Measurements from ENCODE around the gene MKNK1.

MKNK1 gene

DNA sequence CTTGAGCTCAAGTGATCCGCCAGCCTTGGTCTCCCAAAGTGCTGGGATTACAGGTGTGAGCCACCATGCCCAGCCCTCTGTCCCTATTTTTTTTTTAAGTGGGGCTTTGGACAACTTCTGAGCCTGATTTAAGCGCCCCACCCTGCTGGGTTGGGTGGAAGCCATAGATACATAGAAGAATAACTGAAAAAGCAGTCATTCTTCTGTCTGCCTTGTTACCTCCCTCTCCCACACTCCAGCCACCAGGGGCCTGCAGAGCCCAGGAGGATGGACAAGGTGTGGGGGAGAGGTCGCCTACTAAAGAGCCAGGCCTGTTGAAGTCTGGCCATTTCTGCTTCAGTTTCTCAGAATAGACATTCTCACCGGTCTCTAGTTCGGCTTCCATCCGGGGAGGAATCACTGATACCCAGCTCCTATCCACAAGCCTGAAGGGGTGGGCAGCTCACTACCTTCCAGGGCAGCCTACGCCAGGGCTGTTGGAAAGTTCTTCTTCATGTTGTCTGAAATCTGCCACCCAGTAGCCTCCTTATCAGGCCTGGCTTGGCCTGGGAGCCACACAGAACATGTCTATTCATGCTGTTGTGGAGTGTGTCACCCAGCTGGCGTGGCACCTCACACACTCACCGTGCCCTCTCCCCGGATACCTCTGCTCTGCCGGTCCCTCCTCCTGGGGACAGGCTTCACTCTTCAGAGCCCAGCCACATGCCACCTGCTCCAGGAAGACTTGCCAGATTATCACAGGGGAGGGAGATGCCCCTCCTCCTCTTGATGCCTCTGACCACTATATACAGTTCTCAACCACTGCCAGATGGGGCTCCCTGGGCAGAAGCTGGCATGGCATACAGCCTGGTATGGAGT, 80.3 kb downstream of the MKNK1 start:
- TF ChIP-seq, protein P1, sequence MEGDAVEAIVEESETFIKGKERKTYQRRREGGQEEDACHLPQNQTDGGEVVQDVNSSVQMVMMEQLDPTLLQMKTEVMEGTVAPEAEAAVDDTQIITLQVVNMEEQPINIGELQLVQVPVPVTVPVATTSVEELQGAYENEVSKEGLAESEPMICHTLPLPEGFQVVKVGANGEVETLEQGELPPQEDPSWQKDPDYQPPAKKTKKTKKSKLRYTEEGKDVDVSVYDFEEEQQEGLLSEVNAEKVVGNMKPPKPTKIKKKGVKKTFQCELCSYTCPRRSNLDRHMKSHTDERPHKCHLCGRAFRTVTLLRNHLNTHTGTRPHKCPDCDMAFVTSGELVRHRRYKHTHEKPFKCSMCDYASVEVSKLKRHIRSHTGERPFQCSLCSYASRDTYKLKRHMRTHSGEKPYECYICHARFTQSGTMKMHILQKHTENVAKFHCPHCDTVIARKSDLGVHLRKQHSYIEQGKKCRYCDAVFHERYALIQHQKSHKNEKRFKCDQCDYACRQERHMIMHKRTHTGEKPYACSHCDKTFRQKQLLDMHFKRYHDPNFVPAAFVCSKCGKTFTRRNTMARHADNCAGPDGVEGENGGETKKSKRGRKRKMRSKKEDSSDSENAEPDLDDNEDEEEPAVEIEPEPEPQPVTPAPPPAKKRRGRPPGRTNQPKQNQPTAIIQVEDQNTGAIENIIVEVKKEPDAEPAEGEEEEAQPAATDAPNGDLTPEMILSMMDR (IDR thresholded peaks at IDR 0.05; ENCODE audit: low read depth, low read length): no peak
- Histone ChIP-seq H3K36me3 (no peaks in the 10 kb centered on the region), H3K4me1 (no peaks in the 10 kb centered on the region), H3K9me3 (no peaks in the 10 kb centered on the region), H3K27me3 (no peaks in the 10 kb centered on the region), H3K4me3 (ENCODE audit: low read depth, low read length) (no peak overlapping the region)
- DNase-seq: no peak

DNA sequence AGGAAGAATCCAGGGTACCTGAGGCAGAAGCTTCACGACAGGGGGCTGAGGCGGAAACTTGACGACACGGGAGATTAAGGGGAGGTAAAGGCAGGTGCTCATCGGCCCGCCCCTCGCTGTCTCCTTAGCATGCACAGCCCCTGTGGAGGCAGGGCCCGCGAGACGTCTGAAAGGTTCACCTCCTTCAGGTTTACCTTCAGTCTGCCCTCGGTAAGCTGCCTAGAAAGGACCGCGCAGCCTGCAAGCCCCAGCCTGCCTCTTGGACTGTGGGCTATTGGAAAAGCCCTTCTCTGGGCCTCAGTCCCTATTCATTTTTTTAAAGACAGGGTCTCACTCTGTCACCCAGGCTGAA, 81.1 kb downstream of the MKNK1 start:
- Histone ChIP-seq H3K36me3 (no peaks in the 10 kb centered on the region), H3K9me3 (no peaks in the 10 kb centered on the region), H3K4me1 (no peaks in the 10 kb centered on the region), H3K27me3 (no peaks in the 10 kb centered on the region), H3K4me3 (ENCODE audit: low read depth, low read length) (no peak overlapping the region)
- TF ChIP-seq, protein P1 (IDR thresholded peaks at IDR 0.05; ENCODE audit: low read depth, low read length): no peak
- DNase-seq: no peak

DNA sequence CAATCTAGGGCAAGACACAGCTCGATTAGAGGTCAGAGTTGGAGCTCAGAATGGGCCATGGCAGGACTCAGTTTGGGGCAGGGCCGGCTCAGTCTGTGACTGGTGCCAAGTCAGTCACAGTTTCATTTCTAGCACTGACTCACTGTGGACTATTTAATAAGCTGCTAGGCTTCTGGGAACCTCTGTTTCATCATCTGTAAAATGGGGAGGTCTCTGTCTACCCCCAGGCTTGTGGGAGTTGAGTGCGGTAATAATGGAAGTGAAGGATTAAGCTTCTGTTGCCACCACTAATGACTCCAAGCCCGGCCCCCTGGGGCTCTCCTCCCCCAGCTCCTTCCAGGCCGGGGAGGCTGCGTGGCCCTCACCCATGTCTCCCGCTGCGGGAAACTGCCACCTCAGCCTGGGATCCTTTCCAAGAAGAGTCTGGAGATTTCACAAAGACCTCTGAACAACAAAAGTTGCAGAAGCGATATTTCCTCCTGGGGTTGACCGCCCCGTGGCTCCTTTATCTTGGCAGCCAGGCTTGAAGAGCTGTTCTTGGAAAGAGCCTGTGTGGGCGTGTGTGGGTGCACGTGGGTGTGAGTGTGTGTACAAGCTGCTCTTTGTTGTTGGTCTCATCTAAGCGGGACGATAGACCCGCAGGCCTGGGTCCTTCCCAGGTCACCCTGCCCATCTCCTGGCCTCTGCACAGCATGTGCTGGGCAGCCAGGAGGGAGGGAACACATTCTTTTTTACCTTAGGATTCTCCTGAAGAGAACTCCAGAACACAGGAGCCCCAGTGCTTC, 81.7 kb downstream of the MKNK1 start:
- no peaks in the 10 kb centered on the region for H3K36me3 ChIP-seq
- no peak for DNase-seq
- H3K9me3 ChIP-seq: no peaks in the 10 kb centered on the region
- no peaks in the 10 kb centered on the region for H3K27me3 ChIP-seq
- no peak overlapping the region for H3K4me3 ChIP-seq (ENCODE audit: low read depth, low read length)
- H3K4me1 ChIP-seq: no peaks in the 10 kb centered on the region
- TF ChIP-seq, protein P1 (IDR thresholded peaks at IDR 0.05; ENCODE audit: low read depth, low read length): no peak

DNA sequence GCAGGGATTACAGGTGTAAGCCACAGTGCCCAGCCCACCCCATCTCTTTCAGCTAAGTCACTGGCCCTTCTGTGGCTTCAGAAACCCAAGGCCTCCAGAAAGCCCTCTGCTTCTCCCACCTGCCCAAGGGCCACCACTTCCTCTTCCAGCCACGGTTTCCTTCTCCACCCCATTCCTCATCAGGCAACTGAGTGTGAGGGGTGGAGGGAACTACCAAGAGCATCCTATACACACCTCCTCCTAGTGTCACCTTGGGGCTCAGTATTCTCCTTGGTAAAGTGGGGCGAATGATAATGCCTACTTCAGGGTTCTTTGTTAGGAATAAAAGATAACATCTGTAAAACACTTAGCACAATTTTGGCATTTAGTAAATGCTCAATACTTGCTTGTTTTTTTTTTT, 82.7 kb downstream of the MKNK1 start:
- no peaks in the 10 kb centered on the region for H3K27me3 ChIP-seq

DNA sequence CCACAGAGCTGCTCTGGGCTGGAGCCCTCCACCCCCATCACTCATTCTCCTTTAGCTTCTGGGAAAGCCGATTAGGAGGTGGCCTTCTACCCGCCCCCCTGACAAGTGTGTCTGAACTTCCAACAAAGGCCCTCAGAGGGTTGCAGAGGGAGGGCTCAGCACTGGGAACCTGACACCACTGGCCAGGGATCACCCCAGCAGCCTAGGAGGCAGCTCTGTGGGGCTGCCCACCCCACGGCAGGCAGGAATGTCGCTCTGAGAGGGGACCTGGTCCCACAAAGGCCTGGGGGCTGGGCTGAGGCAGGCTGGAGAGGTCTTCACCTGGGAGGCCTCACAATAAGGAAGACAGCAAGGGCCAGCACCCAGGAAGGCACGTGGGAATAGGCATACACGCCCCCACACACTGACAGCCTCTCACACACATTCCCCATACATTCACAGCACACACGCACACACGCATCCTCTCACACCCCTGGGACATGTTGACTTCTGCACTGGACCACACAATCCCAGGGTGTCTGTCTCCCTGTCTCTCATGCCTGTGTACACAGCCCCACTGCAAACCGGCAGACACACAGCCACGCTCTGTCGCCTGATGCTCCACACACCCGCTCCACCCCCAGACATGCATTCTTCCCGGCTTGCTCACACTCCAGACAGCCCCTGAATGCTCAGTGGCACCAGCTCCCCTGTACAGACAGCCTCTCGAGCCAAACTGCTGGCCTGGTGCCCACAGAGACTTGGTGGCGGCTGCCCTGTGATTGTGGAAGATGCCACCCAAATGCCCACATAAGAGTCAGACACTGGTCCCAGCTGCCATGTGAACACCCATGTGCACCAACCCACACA, 83.8 kb downstream of the MKNK1 start:
- no peak for DNase-seq

More for the DNA sequence above, 82.7 kb downstream of the MKNK1 start:
- H3K9me3 ChIP-seq: no peaks in the 10 kb centered on the region
- no peaks in the 10 kb centered on the region for H3K4me1 ChIP-seq
- no peaks in the 10 kb centered on the region for H3K36me3 ChIP-seq
- DNase-seq: no peak
- H3K4me3 ChIP-seq (ENCODE audit: low read depth, low read length): no peak overlapping the region
- TF ChIP-seq, protein P1 (IDR thresholded peaks at IDR 0.05; ENCODE audit: low read depth, low read length): no peak

More for the DNA sequence above, 83.8 kb downstream of the MKNK1 start:
- Histone ChIP-seq H3K27me3 (no peaks in the 10 kb centered on the region), H3K4me3 (ENCODE audit: low read depth, low read length) (no peak overlapping the region), H3K9me3 (no peaks in the 10 kb centered on the region), H3K4me1 (no peaks in the 10 kb centered on the region), H3K36me3 (no peaks in the 10 kb centered on the region)
- TF ChIP-seq, protein P1 (IDR thresholded peaks at IDR 0.05; ENCODE audit: low read depth, low read length): no peak

Measured in BE2C (cell line).